B cell (primary cell): ENCODE data around the gene RNF17.

Source experiments
- EZH2 ChIP-seq: IDR thresholded peaks from 2 replicates; pipeline ENCODE4 v1.6.1; 2012; ENCODE audit warnings: borderline replicate concordance, low read depth, mild to moderate bottlenecking, moderate library complexity, low read length; ENCODE audit not compliant: insufficient read depth, poor library complexity, severe bottlenecking
- TF ChIP-seq, protein P1 (sequence below): fragments of 200-600 bp; IDR thresholded peaks from one replicate; pipeline ENCODE4 v1.8.0; 2022; ENCODE audit warnings: antibody characterized with exemption, mild to moderate bottlenecking

DNA sequence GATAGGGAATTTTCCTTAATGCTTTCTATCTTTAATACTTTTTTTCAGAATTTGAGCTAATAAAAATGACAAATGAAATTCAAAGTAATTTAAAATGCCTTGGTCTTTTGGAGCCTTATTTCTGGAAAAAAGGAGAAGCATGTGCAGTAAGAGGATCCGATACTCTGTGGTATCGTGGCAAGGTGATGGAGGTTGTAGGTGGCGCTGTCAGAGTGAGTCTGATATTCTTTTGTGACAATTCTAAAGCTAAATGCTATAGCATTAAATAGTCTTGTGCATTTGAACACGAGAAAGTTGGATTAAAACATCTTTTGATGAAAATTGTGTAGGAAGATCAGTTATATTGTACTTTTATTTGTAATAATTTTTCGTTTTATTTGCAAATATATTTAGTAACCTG lies 95.0 kb downstream of the RNF17 start:
- TF ChIP-seq, protein P1, sequence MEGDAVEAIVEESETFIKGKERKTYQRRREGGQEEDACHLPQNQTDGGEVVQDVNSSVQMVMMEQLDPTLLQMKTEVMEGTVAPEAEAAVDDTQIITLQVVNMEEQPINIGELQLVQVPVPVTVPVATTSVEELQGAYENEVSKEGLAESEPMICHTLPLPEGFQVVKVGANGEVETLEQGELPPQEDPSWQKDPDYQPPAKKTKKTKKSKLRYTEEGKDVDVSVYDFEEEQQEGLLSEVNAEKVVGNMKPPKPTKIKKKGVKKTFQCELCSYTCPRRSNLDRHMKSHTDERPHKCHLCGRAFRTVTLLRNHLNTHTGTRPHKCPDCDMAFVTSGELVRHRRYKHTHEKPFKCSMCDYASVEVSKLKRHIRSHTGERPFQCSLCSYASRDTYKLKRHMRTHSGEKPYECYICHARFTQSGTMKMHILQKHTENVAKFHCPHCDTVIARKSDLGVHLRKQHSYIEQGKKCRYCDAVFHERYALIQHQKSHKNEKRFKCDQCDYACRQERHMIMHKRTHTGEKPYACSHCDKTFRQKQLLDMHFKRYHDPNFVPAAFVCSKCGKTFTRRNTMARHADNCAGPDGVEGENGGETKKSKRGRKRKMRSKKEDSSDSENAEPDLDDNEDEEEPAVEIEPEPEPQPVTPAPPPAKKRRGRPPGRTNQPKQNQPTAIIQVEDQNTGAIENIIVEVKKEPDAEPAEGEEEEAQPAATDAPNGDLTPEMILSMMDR: no peak
- TF ChIP-seq EZH2: no peak
